ENCODE measurements around the gene SNUPN.

Gene SNUPN

GRCh38 chr15:75651810-75652543, 26.5 kb upstream of the SNUPN start:
- Histone ChIP-seq H3K4me1 (ENCODE audit: control insufficient read depth, insufficient read depth, low read length) (peaks cover 71% of the 10 kb centered on the region), H3K27ac (ENCODE audit: low read length) (peak overlapping the region; percentile 49)

GRCh38 chr15:75650908-75651809, 25.6 kb upstream of the SNUPN start:
- H3K4me1 ChIP-seq (ENCODE audit: control insufficient read depth, insufficient read depth, low read length) = peaks cover 76% of the 10 kb centered on the region
- peak overlapping the region; percentile 14 to 47 for H3K9ac ChIP-seq (ENCODE audit: low read length in 2 of 2)
- H3K9me3 ChIP-seq (ENCODE audit: control insufficient read depth in 2 of 2, low read length in 2 of 2) = no peaks in the 10 kb centered on the region
- H3K27ac ChIP-seq (ENCODE audit: low read length) = peak overlapping the region; percentile 49
- no peaks in the 10 kb centered on the region for H3K27me3 ChIP-seq (ENCODE audit: control insufficient read depth in 1 of 2, insufficient read depth in 2 of 2, low read length in 2 of 2)
- peak overlapping the region; percentile 42 to 95 for H3K4me3 ChIP-seq (ENCODE audit: low read length in 2 of 2)
- H3K36me3 ChIP-seq (ENCODE audit: control insufficient read depth in 2 of 2, insufficient read depth in 2 of 2, low read length in 2 of 2) = peaks cover 4 to 13% of the 10 kb centered on the region in 2 donors

More at GRCh38 chr15:75651810-75652543, 26.5 kb upstream of the SNUPN start:
- H3K9ac ChIP-seq (ENCODE audit: low read length in 2 of 2) = peak overlapping the region; percentile 14 to 55
- peaks cover 6 to 16% of the 10 kb centered on the region in 2 donors for H3K36me3 ChIP-seq (ENCODE audit: control insufficient read depth in 2 of 2, insufficient read depth in 2 of 2, low read length in 2 of 2)
- no peaks in the 10 kb centered on the region for H3K27me3 ChIP-seq (ENCODE audit: control insufficient read depth in 1 of 2, insufficient read depth in 2 of 2, low read length in 2 of 2)
- peak overlapping the region; percentile 42 to 95 for H3K4me3 ChIP-seq (ENCODE audit: low read length in 2 of 2)
- no peaks in the 10 kb centered on the region for H3K9me3 ChIP-seq (ENCODE audit: control insufficient read depth in 2 of 2, low read length in 2 of 2)

GRCh38 chr15:75649848-75650247, 24.3 kb upstream of the SNUPN start:
- Histone ChIP-seq H3K9me3 (ENCODE audit: control insufficient read depth in 2 of 2, low read length in 2 of 2) (no peaks in the 10 kb centered on the region), H3K4me3 (ENCODE audit: low read length in 2 of 2) (peak overlapping the region; percentile 61 to 95), H3K27me3 (ENCODE audit: control insufficient read depth in 1 of 2, insufficient read depth in 2 of 2, low read length in 2 of 2) (no peaks in the 10 kb centered on the region), H3K9ac (ENCODE audit: low read length in 2 of 2) (no peak overlapping the region), H3K36me3 (ENCODE audit: control insufficient read depth in 2 of 2, insufficient read depth in 2 of 2, low read length in 2 of 2) (peaks cover 3 to 7% of the 10 kb centered on the region in 2 donors), H3K27ac (ENCODE audit: low read length) (no peak overlapping the region), H3K4me1 (ENCODE audit: control insufficient read depth, insufficient read depth, low read length) (peaks cover 72% of the 10 kb centered on the region)

GRCh38 chr15:75649045-75649761, 23.7 kb upstream of the SNUPN start:
- Histone ChIP-seq H3K36me3 (ENCODE audit: control insufficient read depth in 2 of 2, insufficient read depth in 2 of 2, low read length in 2 of 2) (peaks cover 3 to 7% of the 10 kb centered on the region in 2 donors), H3K4me3 (ENCODE audit: low read length in 2 of 2) (peak overlapping the region; percentile 61 to 95), H3K9ac (ENCODE audit: low read length in 2 of 2) (peak overlapping the region; percentile 77 to 90), H3K4me1 (ENCODE audit: control insufficient read depth, insufficient read depth, low read length) (peaks cover 66% of the 10 kb centered on the region), H3K27me3 (ENCODE audit: control insufficient read depth in 1 of 2, insufficient read depth in 2 of 2, low read length in 2 of 2) (no peaks in the 10 kb centered on the region), H3K9me3 (ENCODE audit: control insufficient read depth in 2 of 2, low read length in 2 of 2) (no peaks in the 10 kb centered on the region), H3K27ac (ENCODE audit: low read length) (peak overlapping the region; percentile 97)

GRCh38 chr15:75648156-75649000, 22.9 kb upstream of the SNUPN start:
- peak overlapping the region; percentile 77 to 90 for H3K9ac ChIP-seq (ENCODE audit: low read length in 2 of 2)
- peak overlapping the region; percentile 61 to 95 for H3K4me3 ChIP-seq (ENCODE audit: low read length in 2 of 2)
- H3K4me1 ChIP-seq (ENCODE audit: control insufficient read depth, insufficient read depth, low read length) = peaks cover 62% of the 10 kb centered on the region
- no peaks in the 10 kb centered on the region for H3K9me3 ChIP-seq (ENCODE audit: control insufficient read depth in 2 of 2, low read length in 2 of 2)
- H3K36me3 ChIP-seq (ENCODE audit: control insufficient read depth in 2 of 2, insufficient read depth in 2 of 2, low read length in 2 of 2) = peaks cover 3 to 7% of the 10 kb centered on the region in 2 donors
- H3K27me3 ChIP-seq (ENCODE audit: control insufficient read depth in 1 of 2, insufficient read depth in 2 of 2, low read length in 2 of 2) = no peaks in the 10 kb centered on the region
- peak overlapping the region; percentile 97 for H3K27ac ChIP-seq (ENCODE audit: low read length)

GRCh38 chr15:75647370-75648155, 22.0 kb upstream of the SNUPN start, which contains the start of gene SNX33:
Gene SNX33 (plus strand): TSS chr15:75647912. CDS start chr15:75649103, 1,191 bp downstream.
- Histone ChIP-seq H3K9me3 (ENCODE audit: control insufficient read depth in 2 of 2, low read length in 2 of 2) (no peaks in the 10 kb centered on the region), H3K27me3 (ENCODE audit: control insufficient read depth in 1 of 2, insufficient read depth in 2 of 2, low read length in 2 of 2) (no peaks in the 10 kb centered on the region), H3K9ac (ENCODE audit: low read length in 2 of 2) (peak within 1 kb of the TSS; percentile 77 to 96), H3K4me3 (ENCODE audit: low read length in 2 of 2) (peak within 1 kb of the TSS; percentile 61 to 95), H3K36me3 (ENCODE audit: control insufficient read depth in 2 of 2, insufficient read depth in 2 of 2, low read length in 2 of 2) (peaks cover 3 to 7% of the 10 kb centered on the region in 2 donors), H3K4me1 (ENCODE audit: control insufficient read depth, insufficient read depth, low read length) (peaks cover 54% of the 10 kb centered on the region), H3K27ac (ENCODE audit: low read length) (peak within 1 kb of the TSS; percentile 97)

GRCh38 chr15:75646944-75647364, 21.4 kb upstream of the SNUPN start:
- H3K36me3 ChIP-seq (ENCODE audit: control insufficient read depth in 2 of 2, insufficient read depth in 2 of 2, low read length in 2 of 2) = peaks cover 3 to 7% of the 10 kb centered on the region in 2 donors
- peak overlapping the region; percentile 97 for H3K27ac ChIP-seq (ENCODE audit: low read length)
- H3K9me3 ChIP-seq (ENCODE audit: control insufficient read depth in 2 of 2, low read length in 2 of 2) = no peaks in the 10 kb centered on the region
- H3K27me3 ChIP-seq (ENCODE audit: control insufficient read depth in 1 of 2, insufficient read depth in 2 of 2, low read length in 2 of 2) = no peaks in the 10 kb centered on the region
- H3K4me3 ChIP-seq (ENCODE audit: low read length in 2 of 2) = peak overlapping the region; percentile 61 to 95
- H3K4me1 ChIP-seq (ENCODE audit: control insufficient read depth, insufficient read depth, low read length) = peaks cover 47% of the 10 kb centered on the region
- H3K9ac ChIP-seq (ENCODE audit: low read length in 2 of 2) = peak overlapping the region; percentile 77 to 96

- peaks cover 41% of the 10 kb centered on the region for H3K4me1 ChIP-seq (ENCODE audit: control insufficient read depth, insufficient read depth, low read length)
- H3K4me3 ChIP-seq (ENCODE audit: low read length in 2 of 2) = peak overlapping the region; percentile 61 to 95
- peak overlapping the region; percentile 77 to 96 for H3K9ac ChIP-seq (ENCODE audit: low read length in 2 of 2)
- peak overlapping the region; percentile 97 for H3K27ac ChIP-seq (ENCODE audit: low read length)
- H3K36me3 ChIP-seq (ENCODE audit: control insufficient read depth in 2 of 2, insufficient read depth in 2 of 2, low read length in 2 of 2) = peaks cover 3 to 7% of the 10 kb centered on the region in 2 donors
- H3K27me3 ChIP-seq (ENCODE audit: control insufficient read depth in 1 of 2, insufficient read depth in 2 of 2, low read length in 2 of 2) = no peaks in the 10 kb centered on the region
- no peaks in the 10 kb centered on the region for H3K9me3 ChIP-seq (ENCODE audit: control insufficient read depth in 2 of 2, low read length in 2 of 2)
These were observed 20.8 kb upstream of the SNUPN start for GRCh38 chr15:75646112-75646943.
